Stimulated activated CD8-positive, alpha-beta memory T cell treated with anti-CD3 and anti-CD28 coated beads, Interleukin-4, amount 100 ng/mL, for 1 hour (primary cell): Measurements from ENCODE around the gene RCAN1.
"Not testable (repeated sequence)": the region's sequence is repeated elsewhere in the genome, so short reads cannot be mapped to it uniquely, and the experiment has no call there.

ENCODE experiments used
- DNase-seq, 2 donors: peaks; one replicate each; pipeline ENCODE4 v3.0.0-alpha.2; 2020; ENCODE audit warnings: low read depth in 2 of 2, low spot score in 1 of 2

RCAN1 gene

DNA sequence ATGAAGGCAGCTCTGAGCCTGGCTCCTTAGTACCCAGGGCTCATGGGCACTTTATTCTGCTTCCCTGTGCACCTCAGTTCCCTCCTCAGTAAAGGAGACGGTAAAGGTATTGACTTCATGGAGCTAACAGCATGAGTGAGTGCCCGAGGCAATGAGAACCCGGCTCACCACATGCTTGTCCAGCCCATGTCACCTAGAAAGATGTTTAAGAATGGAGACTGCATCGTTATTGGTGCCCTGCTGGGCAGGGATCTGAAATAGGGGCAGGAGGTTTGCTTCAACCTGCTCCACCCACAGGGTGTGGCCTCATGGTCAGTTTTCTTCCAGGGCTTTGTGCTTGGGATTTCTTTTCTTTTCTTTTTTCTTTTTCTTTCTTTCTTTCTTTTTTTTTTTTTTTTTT lies 95.9 kb downstream of the RCAN1 start:
- DNase-seq: no peak

DNA sequence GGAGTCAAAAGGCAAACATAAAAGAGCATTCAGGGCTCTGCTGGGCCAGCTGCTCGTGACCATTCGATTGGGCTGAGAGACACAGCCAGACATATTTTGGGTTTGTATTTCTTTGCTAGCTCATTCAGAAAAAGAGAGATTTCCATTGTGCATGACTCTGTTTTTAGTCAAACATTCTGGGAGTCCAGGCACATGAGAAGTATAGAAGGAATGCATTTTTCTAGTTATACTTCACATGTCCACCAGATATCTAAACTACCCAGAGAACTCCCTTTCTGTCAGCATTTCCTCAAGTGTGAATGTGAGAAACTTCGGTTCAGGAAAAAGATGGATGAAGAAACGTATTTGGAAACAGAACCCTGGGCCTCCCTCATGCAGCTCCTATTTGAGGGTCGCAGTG lies 96.6 kb downstream of the RCAN1 start:
- no peak for DNase-seq

DNA sequence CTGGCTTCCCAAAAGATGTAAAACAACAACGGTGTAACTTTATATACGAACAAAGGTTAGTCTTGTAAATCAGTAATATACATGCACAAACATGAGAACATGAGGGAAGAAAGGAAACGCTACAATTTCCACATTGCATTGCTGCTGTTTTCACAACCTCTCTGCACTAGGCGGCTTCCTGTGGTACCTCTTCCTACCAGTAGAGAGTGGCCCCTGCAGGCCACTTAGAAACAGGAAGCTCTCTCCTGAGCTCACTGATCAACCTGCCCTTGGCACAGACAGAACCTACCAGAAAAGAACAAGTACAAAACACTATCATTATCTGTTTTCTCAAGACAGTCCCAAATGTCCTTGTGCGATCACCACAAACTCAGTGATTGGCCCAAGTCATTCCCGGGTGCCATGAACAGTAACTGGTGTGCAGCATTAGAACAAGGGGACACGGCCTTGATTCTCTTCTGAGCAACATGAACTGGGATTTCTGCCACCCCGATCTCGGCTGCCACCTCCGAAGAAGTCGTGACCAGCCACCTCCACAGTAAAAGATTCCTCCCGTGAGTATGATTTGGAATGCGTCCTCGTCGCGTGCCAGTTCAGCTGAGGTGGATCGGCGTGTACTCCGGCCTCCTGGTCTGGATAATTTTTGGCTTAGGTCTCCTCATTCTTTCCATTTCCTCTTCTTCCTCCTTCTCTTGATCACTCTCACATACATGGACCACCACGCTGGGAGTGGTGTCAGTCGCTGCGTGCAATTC lies 97.2 kb downstream of the RCAN1 start:
- no peak for DNase-seq

DNA sequence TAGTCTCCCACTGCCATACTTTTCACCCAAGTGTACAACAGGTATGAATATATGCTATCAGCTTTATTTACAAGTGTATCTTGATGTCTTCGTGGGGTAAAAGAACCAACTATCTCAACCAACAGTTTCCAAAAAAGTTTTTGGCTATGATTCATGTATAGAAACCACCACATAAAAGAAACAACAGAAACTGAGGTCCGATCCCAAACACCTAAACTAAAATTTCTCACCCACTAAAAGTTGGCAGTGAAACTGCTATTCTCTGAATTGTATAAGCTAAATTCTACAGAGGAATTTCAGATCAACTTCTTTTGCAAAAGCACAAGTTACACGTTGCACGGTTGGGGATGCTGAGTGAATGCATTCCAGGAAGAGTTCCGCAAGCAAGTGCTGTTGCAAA lies 97.9 kb downstream of the RCAN1 start:
- no peak for DNase-seq

DNA sequence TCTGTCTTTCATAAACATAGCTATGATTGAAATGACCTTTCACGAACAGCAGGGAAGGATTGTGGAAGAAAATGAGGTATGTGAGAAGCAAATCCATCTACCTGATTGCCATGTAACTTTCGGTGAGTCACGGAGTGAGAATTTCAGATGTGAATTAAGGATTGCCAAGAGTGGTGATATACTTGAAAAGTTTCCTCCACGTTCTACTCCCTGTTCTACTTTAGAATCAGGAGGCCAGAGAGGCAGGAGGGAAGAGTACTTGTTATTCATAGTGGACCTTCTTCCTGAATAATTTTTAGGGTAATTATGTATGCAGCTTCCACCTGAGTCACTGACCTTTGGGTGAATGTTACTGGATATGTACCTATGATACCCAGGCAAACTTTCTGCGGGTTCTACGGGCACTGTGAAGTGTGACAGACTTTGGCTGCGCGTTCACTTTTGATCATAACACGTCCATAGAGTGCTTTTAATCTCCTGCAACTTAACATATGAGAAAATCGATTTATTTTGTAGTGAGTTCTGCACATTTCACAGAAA lies 100.3 kb downstream of the RCAN1 start:
- no peak for DNase-seq

DNA sequence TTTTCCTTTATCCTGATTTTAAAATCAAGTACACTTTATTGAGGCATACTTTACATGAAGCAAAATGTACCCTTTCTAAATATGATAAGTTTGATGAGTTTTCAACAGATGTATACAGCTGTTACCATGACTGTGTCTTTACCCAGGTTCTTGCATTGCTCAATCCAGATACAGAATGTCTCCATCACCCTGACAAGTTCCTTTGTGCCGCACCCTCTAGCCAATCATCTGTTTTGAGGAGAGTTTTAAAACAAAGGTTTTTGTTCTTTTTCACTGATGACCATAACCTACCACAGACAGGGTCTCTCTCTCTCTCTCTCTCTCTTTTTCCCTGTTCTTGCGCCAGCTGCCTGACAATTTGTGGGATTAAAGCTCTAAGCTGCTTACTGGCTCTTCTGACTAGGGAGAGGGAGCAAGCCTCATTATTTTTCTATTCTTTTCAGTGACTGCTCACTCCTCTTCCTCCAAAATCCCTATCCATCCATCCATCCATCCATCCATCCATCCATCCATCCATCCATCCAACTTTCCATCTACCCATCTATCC lies 101.7 kb downstream of the RCAN1 start:
- DNase-seq: no peak

DNA sequence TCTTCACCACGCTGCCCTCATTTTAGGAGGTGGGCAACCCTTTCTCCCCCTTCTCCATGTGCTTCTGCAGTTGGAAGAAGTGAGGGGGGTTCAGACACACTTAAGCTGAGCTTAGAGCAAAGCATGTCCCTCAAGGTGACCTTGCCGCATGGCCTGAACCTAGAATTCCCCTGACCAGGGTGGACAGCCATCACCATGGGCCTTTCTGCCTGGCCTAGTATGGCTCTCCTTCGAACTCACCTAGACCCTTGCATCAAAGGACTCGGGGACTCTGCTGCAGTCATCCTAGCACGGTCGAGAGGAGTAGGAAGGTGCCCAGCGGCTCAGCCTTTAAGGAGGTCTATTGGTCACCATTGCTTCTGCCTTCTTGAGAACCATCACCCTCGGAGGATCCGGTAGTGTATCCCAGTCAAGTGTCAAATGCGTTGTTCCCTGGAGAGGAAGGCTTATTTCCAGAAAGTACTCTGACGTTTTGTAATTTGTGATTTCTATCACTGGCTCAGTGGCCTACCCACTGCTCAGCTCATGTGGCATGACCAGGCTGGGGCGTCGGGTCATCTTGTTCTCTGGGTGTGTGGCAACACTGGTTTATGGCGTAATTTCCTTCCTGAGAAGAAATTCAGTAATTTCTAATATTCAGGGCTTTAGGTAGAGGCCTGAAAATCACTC lies 103.0 kb downstream of the RCAN1 start, which contains the start of gene KCNE1:
TSS of gene KCNE1 (minus strand) at position 424 of the 669 bp plus-strand sequence. CDS start 62,576 bp downstream, outside the sequence.
- DNase-seq: no peak

DNA sequence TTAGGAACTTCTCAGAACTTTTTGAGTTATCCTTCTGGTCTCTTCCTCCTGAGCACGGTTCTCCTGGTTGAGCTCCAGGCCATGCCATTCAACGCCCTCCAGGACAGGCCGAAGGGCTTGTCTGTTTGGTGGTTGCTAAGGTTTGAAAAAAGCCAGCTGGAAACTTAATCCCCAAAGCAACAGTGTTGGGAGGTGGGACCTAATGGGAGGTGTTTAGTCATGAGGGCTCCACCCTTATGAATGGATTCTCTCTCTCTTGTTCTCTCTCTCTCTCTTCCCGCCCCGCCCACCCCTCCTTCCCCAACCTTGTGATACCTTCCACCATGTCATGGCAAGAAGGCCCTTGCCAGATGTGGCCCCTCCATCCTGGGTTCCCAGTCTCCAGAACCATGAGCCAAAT lies 103.7 kb downstream of the RCAN1 start:
- DNase-seq: no peak

DNA sequence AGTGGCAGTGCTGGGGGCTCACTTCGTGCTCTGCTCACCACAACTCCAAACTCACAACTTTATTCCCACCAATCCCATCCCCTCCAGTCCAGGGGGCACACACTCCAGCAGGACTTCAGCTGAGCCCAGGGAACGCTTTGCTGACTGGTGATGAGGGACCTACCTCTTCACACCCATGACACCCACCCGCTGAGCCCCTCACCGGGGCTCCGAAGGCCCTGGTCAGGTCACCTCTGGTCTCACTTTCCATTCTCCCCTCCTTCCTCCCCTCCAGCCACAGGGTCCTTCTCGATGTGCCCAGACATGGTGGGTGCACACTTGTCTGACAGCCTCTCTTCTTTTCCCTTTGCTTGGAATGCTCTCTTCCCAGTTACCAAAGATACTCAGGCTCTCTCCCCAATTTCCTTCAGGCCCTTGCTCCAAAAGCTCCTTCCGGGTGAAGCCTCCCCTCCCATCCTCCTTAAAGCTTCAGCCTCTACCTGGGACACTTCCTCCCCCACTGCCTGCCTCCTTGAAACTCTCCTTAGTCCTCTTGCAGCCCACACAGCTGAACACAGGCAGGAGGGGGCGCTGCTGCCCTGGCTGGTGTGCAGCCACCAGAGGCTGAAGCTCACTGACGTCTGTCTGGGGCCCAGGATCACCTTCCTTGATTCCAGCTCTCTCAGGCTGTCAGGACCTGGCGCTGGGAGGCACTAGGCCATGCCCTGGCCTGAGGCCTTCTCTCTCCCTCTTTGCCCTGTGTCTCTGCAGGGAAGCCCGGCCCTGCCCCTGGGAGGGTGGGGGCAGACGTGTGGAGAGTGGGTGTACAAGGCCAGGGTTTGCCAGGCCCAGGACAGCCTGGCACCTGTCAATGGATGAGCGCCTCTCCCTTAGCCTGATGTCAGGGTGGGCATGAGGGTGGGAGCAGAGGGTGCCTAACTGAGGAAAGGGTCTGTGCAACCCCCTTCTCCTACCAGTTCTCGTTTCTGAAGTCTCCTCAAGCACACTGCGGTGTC lies 104.5 kb downstream of the RCAN1 start:
- DNase-seq: no peak

DNA sequence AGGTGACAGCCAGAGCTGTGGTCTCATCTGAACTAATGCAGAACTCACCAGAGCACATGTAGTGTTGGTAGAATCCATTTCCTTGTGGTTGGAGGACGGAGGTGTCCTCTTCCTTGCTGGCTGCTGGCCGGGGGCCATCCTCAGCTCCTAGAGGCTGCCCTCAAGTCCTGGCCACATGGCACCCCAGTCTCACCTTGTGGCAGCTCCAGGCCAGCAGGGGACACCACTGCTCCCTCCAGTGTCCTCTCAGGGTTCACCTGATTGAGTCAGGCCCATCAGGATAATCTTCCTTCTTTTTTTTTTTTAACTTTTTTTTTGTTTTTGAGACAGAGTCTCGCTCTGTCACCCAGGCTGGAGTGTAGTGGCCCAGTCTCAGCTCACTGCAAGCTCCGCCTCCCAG lies 105.8 kb downstream of the RCAN1 start:
- no peak for DNase-seq

DNA sequence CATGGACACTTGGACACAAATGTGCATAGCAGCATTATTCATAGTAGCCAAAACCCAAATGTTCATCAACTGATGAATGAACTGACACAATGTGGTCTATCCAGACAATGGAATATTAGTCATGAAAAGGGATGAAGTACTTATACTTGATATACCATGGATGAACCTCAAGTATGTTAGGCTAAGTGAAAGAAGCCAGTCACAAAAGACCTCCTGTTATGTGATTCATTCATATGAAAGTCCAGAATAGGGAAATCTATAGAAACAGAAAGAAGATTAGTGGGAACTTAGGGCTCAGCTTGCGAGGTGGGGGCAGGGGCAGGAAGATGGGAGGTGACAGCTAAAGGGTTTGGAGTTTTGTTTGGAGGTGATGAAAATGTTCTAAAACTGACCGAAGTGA lies 110.3 kb downstream of the RCAN1 start:
- DNase-seq: no peak

DNA sequence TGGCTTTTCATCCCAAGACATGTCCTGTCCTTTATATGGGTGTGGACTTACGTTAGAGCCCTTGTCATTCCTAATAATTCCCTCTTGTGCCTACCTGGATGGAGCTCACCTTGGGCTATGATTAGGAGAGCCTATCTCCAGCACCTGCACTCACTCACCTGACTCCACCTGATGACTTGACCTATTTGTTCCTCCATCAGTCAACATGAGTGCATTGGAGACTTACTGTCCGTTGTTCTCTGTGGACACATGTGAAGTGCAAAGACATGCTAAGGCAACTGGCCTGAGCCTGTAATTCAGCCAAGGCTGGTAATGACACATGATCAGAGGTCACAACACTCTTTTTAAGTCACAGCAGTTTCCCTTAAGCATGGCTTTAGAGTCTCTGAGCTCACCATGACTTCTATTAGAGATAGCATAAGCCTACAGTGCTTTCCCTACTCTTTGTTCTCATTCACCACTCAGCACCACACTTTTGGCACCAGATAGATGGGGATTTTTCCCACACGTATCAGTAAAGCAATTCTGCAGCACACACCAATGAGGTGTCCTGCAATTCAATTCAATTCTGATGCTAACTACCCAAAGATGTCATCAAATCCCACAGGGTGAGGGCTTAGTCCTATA lies 112.3 kb downstream of the RCAN1 start:
- DNase-seq: no peak

DNA sequence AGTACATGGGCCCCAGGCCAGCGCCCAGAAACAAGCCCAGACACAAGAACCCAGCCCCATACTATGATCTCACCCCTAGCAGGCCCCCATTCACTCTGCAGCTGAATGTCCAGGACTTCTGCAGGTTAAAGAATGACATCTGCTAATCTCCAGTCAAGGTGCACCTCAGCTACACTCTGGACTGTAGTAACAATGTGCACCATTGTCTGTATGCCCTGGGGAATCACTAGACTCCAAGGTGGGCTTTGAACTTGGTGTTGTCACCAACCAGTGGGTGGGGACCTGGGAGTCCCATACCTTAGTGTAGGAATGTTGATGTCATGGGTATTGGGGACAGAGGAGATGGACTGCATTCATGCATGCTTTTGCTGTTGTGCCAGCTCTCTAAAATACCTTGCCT lies 113.2 kb downstream of the RCAN1 start:
- DNase-seq: no peak

DNA sequence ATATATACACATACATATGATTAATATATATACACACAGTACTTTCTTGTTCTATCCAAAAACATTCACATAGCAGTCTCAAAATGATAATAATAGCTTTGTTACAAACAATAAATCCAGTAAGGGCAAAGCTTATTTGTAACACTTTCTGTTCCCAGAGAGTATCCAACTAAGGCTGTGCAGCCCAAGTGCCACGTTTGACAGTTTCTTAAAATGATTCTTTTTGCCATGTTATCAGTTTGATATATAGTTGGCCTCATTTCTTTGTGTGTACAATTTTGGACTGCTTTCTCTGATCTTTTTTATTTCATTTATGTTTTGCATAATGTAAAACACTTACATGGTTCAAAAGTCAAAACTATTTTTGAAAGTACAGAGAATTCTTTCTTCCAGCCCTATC lies 114.7 kb downstream of the RCAN1 start:
- no peak for DNase-seq

DNA sequence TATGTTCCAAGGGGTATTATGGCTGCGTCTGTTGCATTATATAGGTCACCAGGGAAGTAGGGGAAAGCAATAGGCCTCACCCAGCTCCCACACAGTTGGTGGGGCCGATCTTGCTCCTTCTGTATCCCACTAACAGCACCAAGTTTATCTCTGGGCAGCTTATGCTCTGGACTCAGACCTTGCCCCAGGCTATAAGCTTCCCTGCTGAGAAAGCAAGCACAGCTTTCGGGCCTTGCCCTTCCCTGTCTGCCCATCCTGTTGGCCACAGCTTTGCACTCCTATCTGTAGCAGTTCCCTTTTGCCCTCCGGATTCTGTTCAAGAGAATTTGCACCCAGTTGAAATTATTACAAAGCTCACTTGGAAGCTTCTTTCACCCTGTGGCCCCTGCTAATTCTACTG lies 115.8 kb downstream of the RCAN1 start:
- DNase-seq: no peak

DNA sequence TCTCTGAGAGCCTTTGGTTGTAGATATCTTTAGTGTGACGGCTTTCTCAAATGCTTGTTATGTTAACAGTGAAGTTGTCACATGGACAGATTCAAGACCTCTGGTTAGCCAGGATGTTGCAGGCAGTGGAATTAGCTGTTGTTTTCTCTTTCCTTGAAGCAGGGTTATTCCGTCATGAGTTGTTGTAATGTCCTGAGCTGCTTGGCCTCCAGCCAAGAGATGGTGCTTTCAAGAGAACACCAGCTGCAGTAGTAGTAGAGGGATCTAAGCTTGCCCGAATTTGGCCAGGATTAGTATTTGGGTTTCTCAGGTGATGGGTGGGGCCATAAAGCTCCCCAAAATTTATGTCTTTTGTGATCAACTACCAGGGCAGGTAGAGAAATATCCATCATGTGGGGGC lies 116.3 kb downstream of the RCAN1 start:
- DNase-seq: no peak

DNA sequence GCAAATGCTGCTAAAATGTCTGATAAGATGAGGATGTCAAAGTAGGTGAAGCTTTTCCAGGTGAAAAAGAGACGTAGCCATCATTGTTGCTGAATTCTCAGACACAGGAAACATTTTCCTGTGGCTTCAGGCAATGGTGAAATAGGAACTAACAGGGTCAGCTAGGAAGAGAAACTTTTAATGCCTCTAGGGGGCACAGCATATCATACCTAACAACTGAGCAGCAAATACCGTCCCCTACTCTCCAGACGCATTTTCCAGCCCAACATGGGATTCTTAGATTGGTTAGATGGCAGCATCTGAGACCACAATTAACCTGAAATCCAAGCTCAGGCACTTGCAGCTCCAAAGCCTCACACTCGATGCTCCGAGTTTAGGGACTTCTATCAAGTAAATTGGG lies 131.1 kb downstream of the RCAN1 start:
- DNase-seq: not testable (repeated sequence)

DNA sequence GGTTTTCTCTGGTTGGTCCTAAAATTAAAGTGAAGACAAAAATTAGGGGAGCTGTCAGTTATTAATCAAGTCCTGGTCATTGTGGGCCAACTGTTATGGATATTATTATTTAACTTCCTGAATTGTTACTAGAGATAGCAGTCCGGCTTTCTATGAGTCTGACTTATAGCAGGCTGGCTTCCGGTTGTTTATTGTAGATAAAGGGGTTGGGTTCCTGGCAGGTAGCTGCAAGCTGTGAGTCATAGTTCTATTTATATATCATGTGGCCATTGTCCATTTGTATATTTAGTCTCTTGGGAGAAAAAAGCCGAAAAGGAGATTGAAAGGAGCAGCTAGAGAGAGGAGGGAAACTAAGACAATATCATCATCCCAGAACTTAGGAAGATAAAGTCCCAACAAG lies 131.5 kb downstream of the RCAN1 start:
- not testable (repeated sequence) for DNase-seq

DNA sequence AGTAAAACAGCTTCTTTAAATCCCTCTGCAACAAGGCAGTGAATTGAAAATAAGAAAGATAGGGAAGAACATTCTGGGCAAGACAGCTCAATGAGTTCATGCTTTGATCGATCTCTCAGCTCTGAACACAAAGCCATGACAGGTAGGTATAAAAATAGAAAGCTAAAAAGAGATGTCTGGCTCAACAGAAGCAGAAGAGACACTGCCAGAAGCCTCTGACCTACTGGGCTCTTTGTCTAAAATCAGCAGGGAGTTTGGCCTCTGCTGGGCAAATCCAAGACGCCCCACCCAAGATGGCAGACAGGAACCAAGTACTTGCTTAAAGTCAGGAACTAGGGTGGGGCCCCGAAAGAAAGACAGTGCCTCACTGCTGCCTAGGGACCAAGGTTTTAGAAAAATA lies 147.6 kb downstream of the RCAN1 start:
- DNase-seq: not testable (repeated sequence)
